ENCODE results near the gene WAC. TPM values are rescaled to one million over a fixed set of nuclear protein-coding genes. Genes with fewer than 3 reads are reported as not detected.

Gene WAC
- total and polyA plus RNA-seq, 4 donors = 27.0 to 227 (median 60.2) TPM

- Histone ChIP-seq H3K9ac (ENCODE audit: insufficient read depth in 1 of 2, low read length in 2 of 2) (peak overlapping the region in 1 of 2 donors; percentile 93), H3K9me3 (ENCODE audit: control insufficient read depth in 4 of 4, insufficient read depth in 3 of 4, low read length in 3 of 4) (no peaks in the 10 kb centered on the region), H3K27me3 (ENCODE audit: control insufficient read depth in 3 of 3, insufficient read depth in 3 of 3, low read length in 2 of 3) (peaks cover 3 to 11% (median 5%) of the 10 kb centered on the region in 3 donors), H3K4me3 (no peak overlapping the region), H3K36me3 (ENCODE audit: control insufficient read depth in 4 of 4, insufficient read depth in 4 of 4, low read length in 4 of 4) (no peaks in the 10 kb centered on the region), H3K4me1 (ENCODE audit: control insufficient read depth in 5 of 5, insufficient read depth in 5 of 5, low read length in 5 of 5) (peaks cover 0 to 2% (median 0%) of the 10 kb centered on the region in 5 donors), H3K27ac (ENCODE audit: low read depth in 1 of 2, low read length in 1 of 2) (no peak overlapping the region)
- peak in 1 of 3 donors; percentile 26 for DNase-seq
- TF ChIP-seq, protein P1, sequence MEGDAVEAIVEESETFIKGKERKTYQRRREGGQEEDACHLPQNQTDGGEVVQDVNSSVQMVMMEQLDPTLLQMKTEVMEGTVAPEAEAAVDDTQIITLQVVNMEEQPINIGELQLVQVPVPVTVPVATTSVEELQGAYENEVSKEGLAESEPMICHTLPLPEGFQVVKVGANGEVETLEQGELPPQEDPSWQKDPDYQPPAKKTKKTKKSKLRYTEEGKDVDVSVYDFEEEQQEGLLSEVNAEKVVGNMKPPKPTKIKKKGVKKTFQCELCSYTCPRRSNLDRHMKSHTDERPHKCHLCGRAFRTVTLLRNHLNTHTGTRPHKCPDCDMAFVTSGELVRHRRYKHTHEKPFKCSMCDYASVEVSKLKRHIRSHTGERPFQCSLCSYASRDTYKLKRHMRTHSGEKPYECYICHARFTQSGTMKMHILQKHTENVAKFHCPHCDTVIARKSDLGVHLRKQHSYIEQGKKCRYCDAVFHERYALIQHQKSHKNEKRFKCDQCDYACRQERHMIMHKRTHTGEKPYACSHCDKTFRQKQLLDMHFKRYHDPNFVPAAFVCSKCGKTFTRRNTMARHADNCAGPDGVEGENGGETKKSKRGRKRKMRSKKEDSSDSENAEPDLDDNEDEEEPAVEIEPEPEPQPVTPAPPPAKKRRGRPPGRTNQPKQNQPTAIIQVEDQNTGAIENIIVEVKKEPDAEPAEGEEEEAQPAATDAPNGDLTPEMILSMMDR (IDR thresholded peaks at IDR 0.05; ENCODE audit: control extremely low read depth, extremely low read depth) = no peak
- ATAC-seq (ENCODE audit: insufficient read depth, low FRiP score) = no peak
- 42 to 46% methylated on average over 21 of the region's 21 CpGs for WGBS, 2 donors
Observed at GRCh38 chr10:28669227-28670173, 136.6 kb downstream of the WAC start.

Small RNAs within 50 kb of the gene (small RNA-seq; reads per million reads assigned to genes)
- gene RNU4ATAC6P (ENCODE audit: low replicate concordance) (not detected), gene RNU6-1067P (ENCODE audit: low replicate concordance) (not detected)

Other genes starting within 250 kb of the WAC start
- 10 to 100 TPM; 30.8 to 37.2 TPM for gene MPP7, start 230.1 kb upstream of the WAC start, total RNA-seq
- gene MPP7, start 230.1 kb upstream of the WAC start, polyA plus RNA-seq = 1 to 10 TPM; 7.0 to 7.7 TPM
- 10 to 100 TPM in 1 of 2 donors, 1 to 10 TPM in 1; 7.8 to 28.3 TPM for gene BAMBI, start 144.4 kb downstream of the WAC start, total RNA-seq
- 1 to 10 TPM; 3.1 to 3.9 TPM for gene BAMBI, start 144.4 kb downstream of the WAC start, polyA plus RNA-seq